ENCODE measurements around the gene PDYN. TPM values are rescaled to one million over a fixed set of nuclear protein-coding genes. Genes with fewer than 3 reads are reported as not detected.

The PDYN gene
- total RNA-seq, 1 donor from 2014 or later = 0.30 TPM

DNA sequence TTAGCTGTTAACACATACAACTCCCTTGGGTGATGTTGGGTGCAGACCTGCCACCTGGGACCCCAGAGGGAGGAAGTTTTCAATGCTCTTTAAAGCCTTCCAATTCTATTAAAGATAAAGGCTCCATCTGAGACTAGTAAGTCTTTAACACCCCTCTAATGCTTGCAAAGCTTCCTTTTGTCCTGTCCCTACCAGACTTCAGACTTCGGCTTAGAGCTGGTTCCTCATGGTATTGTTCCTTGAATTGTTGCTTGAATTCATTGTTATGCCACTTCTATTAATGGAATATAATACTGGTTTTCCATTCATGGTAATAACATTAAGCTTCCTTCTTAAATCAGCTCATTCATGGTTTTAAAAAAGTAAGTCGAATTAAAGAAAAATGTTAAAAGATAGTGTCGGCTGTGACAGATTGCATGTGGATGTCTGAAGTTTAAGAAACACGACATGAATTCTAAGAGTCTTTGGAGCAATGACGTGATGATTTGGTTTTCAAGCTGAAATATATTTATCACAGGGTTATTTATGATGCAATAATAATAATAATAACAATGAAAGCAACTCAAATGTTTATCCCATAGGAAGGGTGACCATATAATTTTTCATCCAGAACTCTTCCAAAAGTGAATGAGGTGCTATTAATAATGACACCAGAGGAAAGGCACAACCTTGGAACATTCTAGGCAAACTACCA lies 21.8 kb downstream of the PDYN start:
- H2AFZ ChIP-seq (replicated peaks) = no peak overlapping the region
- Mint-ChIP-seq H3K27ac (no peak overlapping the region), H3K36me3 (no peaks in the 10 kb centered on the region), H3K4me1 (peaks cover 53% of the 10 kb centered on the region), H3K9me3 (no peaks in the 10 kb centered on the region), H3K4me3 (no peak overlapping the region), H3K27me3 (ENCODE audit: insufficient read depth, low read depth) (peaks cover 4% of the 10 kb centered on the region)
- no peaks in the 10 kb centered on the region for H3K36me3 ChIP-seq
- no peaks in the 10 kb centered on the region for H3K27me3 ChIP-seq
- H3K4me3 ChIP-seq = no peak overlapping the region
- H3K4me1 ChIP-seq = peaks cover 66% of the 10 kb centered on the region
- TF ChIP-seq EZH2 (IDR thresholded peaks at IDR 0.05) (no peak), EZH2phosphoT487 (IDR thresholded peaks at IDR 0.05) (peak; percentile 57)
- H3K9me3 ChIP-seq (ENCODE audit: low read depth) = no peaks in the 10 kb centered on the region
- H3K79me2 ChIP-seq (ENCODE audit: low read depth) = no peaks in the 10 kb centered on the region
- peak overlapping the region; percentile 23 for H3K27ac ChIP-seq
- peak overlapping the region; percentile 48 for H3K4me2 ChIP-seq
- no peak overlapping the region for H3K9ac ChIP-seq
- H3F3A ChIP-seq (ENCODE audit: low read depth) = peaks cover 37% of the 10 kb centered on the region
- peaks cover 11% of the 10 kb centered on the region for H4K20me1 ChIP-seq (ENCODE audit: low read depth)
- peak; percentile 82 for DNase-seq (ENCODE audit: low spot score)

DNA sequence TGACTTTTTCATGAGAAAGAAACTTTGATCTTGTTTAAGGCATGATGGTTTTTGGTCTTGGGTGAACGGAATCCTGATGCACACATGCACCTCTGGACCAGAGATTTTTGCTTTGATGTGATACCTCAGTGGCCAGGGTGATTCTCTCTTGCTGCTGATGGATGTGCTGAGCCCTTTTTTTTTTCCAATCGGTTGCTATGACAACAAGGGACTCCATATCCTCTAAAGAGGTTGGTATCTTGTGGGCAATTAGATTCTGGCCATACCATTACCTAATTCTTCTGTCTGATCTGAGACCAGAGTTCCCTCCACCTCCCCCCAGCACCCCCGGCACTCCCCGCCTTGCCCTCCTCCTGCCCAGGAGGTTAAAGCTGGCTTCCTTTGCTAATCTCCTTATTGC lies 24.9 kb downstream of the PDYN start:
- Histone ChIP-seq H3F3A (ENCODE audit: low read depth) (peaks cover 30% of the 10 kb centered on the region), H3K9me3 (ENCODE audit: low read depth) (no peaks in the 10 kb centered on the region), H3K79me2 (ENCODE audit: low read depth) (no peaks in the 10 kb centered on the region), H2AFZ (replicated peaks) (no peak overlapping the region), H3K4me3 (no peak overlapping the region), H3K36me3 (no peaks in the 10 kb centered on the region), H3K9ac (no peak overlapping the region), H3K4me1 (peaks cover 55% of the 10 kb centered on the region), H3K27me3 (peaks cover 14% of the 10 kb centered on the region), H4K20me1 (ENCODE audit: low read depth) (peaks cover 10% of the 10 kb centered on the region), H3K4me2 (peak overlapping the region; percentile 16), H3K27ac (no peak overlapping the region)
- TF ChIP-seq EZH2phosphoT487 (IDR thresholded peaks at IDR 0.05) (no peak), EZH2 (IDR thresholded peaks at IDR 0.05) (no peak), CTCF (IDR thresholded peaks at IDR 0.05) (no peak)
- DNase-seq (ENCODE audit: low spot score) = peak; percentile 61
- no peaks in the 10 kb centered on the region for H3K36me3 Mint-ChIP-seq
- peaks cover 52% of the 10 kb centered on the region for H3K4me1 Mint-ChIP-seq
- H3K27me3 Mint-ChIP-seq (ENCODE audit: insufficient read depth, low read depth) = no peaks in the 10 kb centered on the region
- H3K4me3 Mint-ChIP-seq = no peak overlapping the region
- no peaks in the 10 kb centered on the region for H3K9me3 Mint-ChIP-seq
- H3K27ac Mint-ChIP-seq = no peak overlapping the region

GRCh38 chr20:1965520-1966351 lies 28.1 kb downstream of the PDYN start:
- no peaks in the 10 kb centered on the region for H3K36me3 Mint-ChIP-seq
- peaks cover 12% of the 10 kb centered on the region for H3F3A ChIP-seq (ENCODE audit: low read depth)
- H3K9me3 ChIP-seq (ENCODE audit: low read depth) = no peaks in the 10 kb centered on the region
- H3K27ac ChIP-seq = no peak overlapping the region
- H2AFZ ChIP-seq (replicated peaks) = peak overlapping the region; percentile 48
- peak overlapping the region; percentile 68 for H3K4me2 ChIP-seq
- H3K27me3 ChIP-seq = peaks cover 19% of the 10 kb centered on the region
- no peaks in the 10 kb centered on the region for H3K36me3 ChIP-seq
- peak overlapping the region; percentile 9 for H3K4me3 Mint-ChIP-seq
- peak; percentile 90 for DNase-seq (ENCODE audit: low spot score)
- peaks cover 28% of the 10 kb centered on the region for H3K4me1 ChIP-seq
- no peaks in the 10 kb centered on the region for H3K9me3 Mint-ChIP-seq
- peak overlapping the region; percentile 61 for H3K27ac Mint-ChIP-seq
- TF ChIP-seq EZH2phosphoT487 (IDR thresholded peaks at IDR 0.05) (no peak), CTCF (IDR thresholded peaks at IDR 0.05) (peak; percentile 88)
- no peak overlapping the region for H3K9ac ChIP-seq
- H3K4me1 Mint-ChIP-seq = peaks cover 32% of the 10 kb centered on the region
- H4K20me1 ChIP-seq (ENCODE audit: low read depth) = no peaks in the 10 kb centered on the region
- peak overlapping the region; percentile 26 for H3K4me3 ChIP-seq
- no peaks in the 10 kb centered on the region for H3K79me2 ChIP-seq (ENCODE audit: low read depth)
- H3K27me3 Mint-ChIP-seq (ENCODE audit: insufficient read depth, low read depth) = no peaks in the 10 kb centered on the region
